Activated naive CD4-positive, alpha-beta T cell treated with anti-CD3 and anti-CD28 coated beads, Interleukin-2, amount 50 U/mL, for 72 hours (primary cell): ENCODE measurements around the gene PNP. TPM values are rescaled to one million over a fixed set of nuclear protein-coding genes. Genes with fewer than 3 reads are reported as not detected.

Experiments
- ATAC-seq, 2 donors: fragments of 150-1000 bp; cut with Tn5 transposase; 2 replicates each; pipeline ENCODE4 v1.10.0; 2021; ENCODE audit warnings: mild to moderate bottlenecking in 2 of 2, moderate library complexity in 2 of 2
- DNase-seq, 2 donors: peaks; one replicate each; pipeline ENCODE4 v3.0.0; 2021 to 2022; ENCODE audit warnings: low spot score in 2 of 2
- H3K27ac Mint-ChIP-seq, 2 donors: one replicate each; pipeline ENCODE4 v1.8.0; 2022; ENCODE audit warnings: mild to moderate bottlenecking in 2 of 2, mixed read lengths in 2 of 2
- H3K36me3 Mint-ChIP-seq, 2 donors: one replicate each; pipeline ENCODE4 v1.8.0; 2022; ENCODE audit warnings: mixed read lengths in 2 of 2
- H3K9me3 Mint-ChIP-seq, 2 donors: one replicate each; pipeline ENCODE4 v1.8.0; 2022; ENCODE audit warnings: mixed read lengths in 2 of 2
- total RNA-seq, 2 donors: library from RNA; stranded (reverse); gene quantifications; one replicate each; pipeline ENCODE4 v1.2.3, GENCODE V29; 2022

Gene PNP
- total RNA-seq, result 100 to 1,000 TPM; 167 to 241 TPM

DNA sequence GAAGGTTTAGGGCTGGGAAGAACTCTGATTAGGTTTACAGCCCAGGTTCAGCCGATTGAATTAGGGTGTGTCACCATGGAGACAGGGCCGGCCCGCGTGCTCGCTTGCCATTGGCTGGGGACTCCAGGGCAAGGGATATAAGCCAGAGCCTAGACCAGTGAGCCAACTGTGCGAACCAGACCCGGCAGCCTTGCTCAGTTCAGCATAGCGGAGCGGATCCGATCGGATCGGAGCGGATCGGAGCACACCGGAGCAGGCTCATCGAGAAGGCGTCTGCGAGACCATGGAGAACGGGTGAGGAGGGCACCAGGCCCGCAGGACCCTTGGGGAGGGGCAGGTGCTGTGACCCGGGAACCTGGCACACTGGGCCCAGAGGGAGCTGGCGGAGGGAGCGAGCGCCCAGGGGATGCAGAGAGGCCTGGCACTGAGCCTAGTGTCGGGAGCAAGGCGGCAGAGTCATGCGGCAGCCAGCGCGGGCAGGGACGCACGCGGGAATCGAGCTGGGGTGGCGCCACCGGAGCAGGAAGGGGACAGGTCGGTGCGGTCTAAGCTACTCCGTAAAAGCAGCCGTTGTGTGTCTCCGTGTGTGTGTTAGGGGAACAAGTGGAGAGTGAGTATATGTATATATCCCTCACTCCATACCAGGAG is at the start of gene PNP:
TSS of gene PNP (plus strand) at position 165 of the 648 bp plus-strand sequence. CDS start at position 284, 119 bp downstream.
- H3K27ac Mint-ChIP-seq, result peak within 1 kb of the TSS; percentile 96 to 100
- ATAC-seq, result peak; percentile 86 to 90
- H3K36me3 Mint-ChIP-seq, result peaks cover 38 to 46% of the 10 kb centered on the region in 2 donors
- peak; percentile 88 to 92 for DNase-seq
- H3K9me3 Mint-ChIP-seq, result no peaks in the 10 kb centered on the region

- Mint-ChIP-seq H3K27ac (peak overlapping the region in 1 of 2 donors; percentile 59), H3K36me3 (no peaks in the 10 kb centered on the region), H3K9me3 (no peaks in the 10 kb centered on the region)
- ATAC-seq (no peak), DNase-seq (no peak)
Measured at GRCh38 chr14:20419419-20419818, 49.8 kb upstream of the PNP start.

GRCh38 chr14:20421267-20421666 is 47.9 kb upstream of the PNP start:
- Mint-ChIP-seq H3K27ac (no peak overlapping the region), H3K36me3 (no peaks in the 10 kb centered on the region), H3K9me3 (no peaks in the 10 kb centered on the region)
- ATAC-seq, result no peak
- no peak for DNase-seq

DNA sequence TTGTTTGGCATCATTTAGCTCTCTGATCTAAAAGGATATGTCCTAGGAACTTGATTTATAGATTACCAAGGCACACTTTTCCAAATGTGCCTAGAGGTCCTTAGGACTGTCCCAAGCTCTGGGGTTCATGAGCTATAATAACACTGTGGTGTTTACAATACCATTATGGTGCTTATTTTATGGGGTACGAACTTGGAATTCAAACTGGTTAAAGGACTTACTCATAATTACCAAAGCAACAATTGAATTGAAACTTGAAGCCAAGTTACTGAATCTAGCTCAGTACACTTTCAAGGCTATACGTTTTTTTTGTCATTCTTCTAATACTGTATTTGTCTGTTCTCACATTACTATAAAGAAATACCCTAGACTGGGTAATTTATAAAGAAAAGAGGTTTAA is 46.3 kb upstream of the PNP start:
- H3K36me3 Mint-ChIP-seq, result no peaks in the 10 kb centered on the region
- no peak for ATAC-seq
- no peak overlapping the region for H3K27ac Mint-ChIP-seq
- DNase-seq, result no peak
- H3K9me3 Mint-ChIP-seq, result no peaks in the 10 kb centered on the region

- ATAC-seq (no peak), DNase-seq (no peak)
- H3K36me3 Mint-ChIP-seq, result no peaks in the 10 kb centered on the region
- H3K27ac Mint-ChIP-seq, result no peak overlapping the region
- no peaks in the 10 kb centered on the region for H3K9me3 Mint-ChIP-seq
Measured at GRCh38 chr14:20424851-20425250, 44.4 kb upstream of the PNP start.

DNA sequence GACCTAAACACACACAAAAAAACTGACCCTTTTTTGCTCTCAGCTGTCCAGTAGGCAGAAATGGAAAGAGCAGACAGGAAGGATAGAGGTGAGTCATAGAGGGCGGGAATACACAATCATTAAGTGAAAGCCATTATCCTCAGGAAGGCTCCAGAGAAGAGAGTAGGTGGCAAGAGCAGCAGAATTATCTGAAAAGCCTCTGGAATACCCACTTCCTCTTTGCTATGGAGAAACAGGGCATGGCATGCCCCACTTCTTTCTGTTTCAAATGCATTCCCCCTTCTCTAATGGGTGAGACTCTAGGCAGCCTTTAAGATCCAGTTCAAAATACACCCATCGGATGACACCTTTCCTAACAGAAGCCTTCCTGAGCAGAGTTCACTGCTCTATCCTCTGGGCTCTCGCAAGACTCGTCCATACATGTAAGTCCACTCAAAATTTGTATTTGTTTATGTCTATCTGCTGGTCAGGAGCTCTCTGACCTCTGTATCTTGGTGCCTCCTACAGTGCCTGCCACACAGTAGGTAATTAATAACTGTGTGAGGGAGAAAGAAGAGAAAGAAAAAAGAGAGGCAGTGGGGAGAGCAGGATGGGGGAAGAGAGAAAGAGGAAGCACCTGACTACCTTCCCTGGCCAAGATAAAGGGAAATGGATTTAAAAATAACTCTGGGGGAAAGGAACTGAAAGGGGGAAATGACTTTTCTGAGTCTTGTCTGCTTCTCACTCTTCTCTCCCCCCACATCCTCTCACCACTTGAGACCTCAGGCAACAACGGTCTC is 41.8 kb upstream of the PNP start:
- peak; percentile 79 to 82 for ATAC-seq
- no peak for DNase-seq

DNA sequence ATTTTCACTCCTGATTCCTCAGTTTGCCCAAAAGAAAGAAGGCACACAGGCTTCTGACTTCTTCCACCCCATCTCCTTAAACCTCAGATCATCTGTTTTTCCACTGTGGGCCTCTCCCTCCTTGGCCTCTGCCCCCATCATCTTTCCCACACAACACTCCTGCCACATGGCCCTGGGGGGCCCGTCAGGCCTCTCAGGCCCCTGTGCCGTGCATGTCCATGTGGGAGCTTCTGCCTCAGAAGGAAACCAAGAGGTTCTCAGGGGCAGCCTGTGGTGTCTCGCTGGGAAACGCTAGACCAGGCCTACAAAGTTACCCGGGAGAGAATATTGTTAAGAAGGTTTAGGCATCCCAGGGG is 41.2 kb upstream of the PNP start:
- H3K9me3 Mint-ChIP-seq, result no peaks in the 10 kb centered on the region
- H3K27ac Mint-ChIP-seq, result peak overlapping the region; percentile 69 to 79
- H3K36me3 Mint-ChIP-seq, result no peaks in the 10 kb centered on the region
- peak in 1 of 2 donors; percentile 58 for DNase-seq
- no peak for ATAC-seq

More for the DNA sequence above, 41.8 kb upstream of the PNP start:
- no peaks in the 10 kb centered on the region for H3K36me3 Mint-ChIP-seq
- peak overlapping the region; percentile 69 to 79 for H3K27ac Mint-ChIP-seq
- no peaks in the 10 kb centered on the region for H3K9me3 Mint-ChIP-seq

- ATAC-seq (no peak), DNase-seq (no peak)
- no peaks in the 10 kb centered on the region for H3K9me3 Mint-ChIP-seq
- H3K36me3 Mint-ChIP-seq, result no peaks in the 10 kb centered on the region
- peak overlapping the region in 1 of 2 donors; percentile 79 for H3K27ac Mint-ChIP-seq
Measured at GRCh38 chr14:20428802-20429201, 40.4 kb upstream of the PNP start.

GRCh38 chr14:20429801-20430669 is 39.2 kb upstream of the PNP start:
- ATAC-seq, result no peak
- H3K27ac Mint-ChIP-seq, result peak overlapping the region; percentile 50
- H3K36me3 Mint-ChIP-seq, result no peaks in the 10 kb centered on the region
- H3K9me3 Mint-ChIP-seq, result no peaks in the 10 kb centered on the region
- DNase-seq, result no peak

- Mint-ChIP-seq H3K36me3 (no peaks in the 10 kb centered on the region), H3K27ac (no peak overlapping the region), H3K9me3 (no peaks in the 10 kb centered on the region)
- ATAC-seq (no peak), DNase-seq (no peak)
Measured at GRCh38 chr14:20434701-20435581, 34.3 kb upstream of the PNP start.

DNA sequence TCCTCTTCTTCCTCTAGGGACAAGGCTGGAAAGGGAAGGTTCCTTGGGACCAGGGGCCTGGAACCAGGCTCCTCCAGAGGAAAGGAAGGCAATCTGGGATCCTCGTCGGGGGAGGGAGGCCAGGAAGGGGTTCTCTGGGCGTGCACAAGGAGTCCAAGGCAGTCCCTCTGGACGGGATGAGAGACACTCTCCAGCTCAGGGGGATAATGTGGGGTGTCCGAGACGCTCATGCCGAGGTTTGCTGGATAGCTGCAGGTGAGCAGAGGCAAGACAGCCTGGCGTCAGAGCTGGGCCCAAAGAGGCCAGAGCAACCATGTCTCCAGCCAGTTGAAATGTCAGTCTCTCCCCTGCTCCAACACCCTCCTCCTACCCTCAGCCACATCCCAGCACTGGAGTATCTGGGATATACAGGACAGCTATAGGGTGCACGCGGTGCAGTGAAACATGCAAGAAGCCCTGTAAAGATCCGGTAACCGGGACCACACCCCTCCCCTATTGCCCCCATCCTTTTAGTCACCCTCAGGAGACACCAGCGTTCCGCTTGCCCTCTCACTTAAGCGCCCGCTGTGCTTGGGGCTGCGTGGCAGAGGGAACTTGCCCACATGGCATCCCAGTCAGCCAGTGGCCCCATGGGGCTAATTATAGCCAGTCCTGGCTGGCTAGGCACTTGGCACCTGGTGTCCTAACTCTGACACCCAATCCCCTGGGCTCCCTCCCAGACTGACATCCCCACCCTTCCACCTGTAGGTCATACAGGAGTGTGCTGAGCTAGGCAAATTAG is 33.4 kb upstream of the PNP start, which contains the start of gene KLHL33:
TSS of gene KLHL33 (minus strand) at position 585 of the 781 bp plus-strand sequence. CDS start at position 230, 355 bp downstream.
- Mint-ChIP-seq H3K36me3 (no peaks in the 10 kb centered on the region), H3K9me3 (no peaks in the 10 kb centered on the region), H3K27ac (no peak within 1 kb of the TSS)
- DNase-seq, result no peak
- no peak for ATAC-seq

GRCh38 chr14:20436363-20436755 is 32.8 kb upstream of the PNP start:
- H3K9me3 Mint-ChIP-seq, result no peaks in the 10 kb centered on the region
- no peak overlapping the region for H3K27ac Mint-ChIP-seq
- no peak for DNase-seq
- ATAC-seq, result no peak
- no peaks in the 10 kb centered on the region for H3K36me3 Mint-ChIP-seq

DNA sequence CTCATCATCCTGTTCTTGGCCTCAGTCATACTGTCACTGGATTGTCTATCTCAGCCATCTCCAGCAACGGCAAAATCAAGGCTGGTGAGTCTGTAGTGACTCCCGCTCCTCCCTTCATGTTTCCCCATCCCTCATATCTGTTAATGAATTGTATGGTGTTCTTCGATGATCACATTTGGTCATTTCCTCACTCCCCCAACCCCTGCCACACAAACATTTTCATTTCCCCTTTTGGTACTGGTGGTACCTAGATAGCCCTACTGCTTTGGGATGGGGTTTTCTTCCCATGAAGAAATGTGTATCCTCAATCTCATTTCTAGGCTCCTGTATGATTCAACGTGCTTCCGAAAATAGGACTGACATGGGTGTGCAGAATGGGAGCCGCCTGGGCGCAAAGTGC is 30.5 kb upstream of the PNP start:
- Mint-ChIP-seq H3K27ac (no peak overlapping the region), H3K9me3 (no peaks in the 10 kb centered on the region), H3K36me3 (peaks cover 0 to 6% of the 10 kb centered on the region in 2 donors)
- ATAC-seq, result no peak
- no peak for DNase-seq

- DNase-seq (no peak), ATAC-seq (peak in 1 of 2 donors; percentile 10)
- Mint-ChIP-seq H3K27ac (peak overlapping the region in 1 of 2 donors; percentile 86), H3K9me3 (no peaks in the 10 kb centered on the region), H3K36me3 (peaks cover 0 to 6% of the 10 kb centered on the region in 2 donors)
Measured at GRCh38 chr14:20440465-20440864, 28.7 kb upstream of the PNP start.

GRCh38 chr14:20440882-20441281 is 28.3 kb upstream of the PNP start:
- H3K27ac Mint-ChIP-seq, result peak overlapping the region; percentile 67 to 86
- H3K9me3 Mint-ChIP-seq, result no peaks in the 10 kb centered on the region
- peaks cover 0 to 6% of the 10 kb centered on the region in 2 donors for H3K36me3 Mint-ChIP-seq
- DNase-seq (no peak), ATAC-seq (peak; percentile 87 to 98)
